ENCODE measurements around the gene MEGF11.

DNA sequence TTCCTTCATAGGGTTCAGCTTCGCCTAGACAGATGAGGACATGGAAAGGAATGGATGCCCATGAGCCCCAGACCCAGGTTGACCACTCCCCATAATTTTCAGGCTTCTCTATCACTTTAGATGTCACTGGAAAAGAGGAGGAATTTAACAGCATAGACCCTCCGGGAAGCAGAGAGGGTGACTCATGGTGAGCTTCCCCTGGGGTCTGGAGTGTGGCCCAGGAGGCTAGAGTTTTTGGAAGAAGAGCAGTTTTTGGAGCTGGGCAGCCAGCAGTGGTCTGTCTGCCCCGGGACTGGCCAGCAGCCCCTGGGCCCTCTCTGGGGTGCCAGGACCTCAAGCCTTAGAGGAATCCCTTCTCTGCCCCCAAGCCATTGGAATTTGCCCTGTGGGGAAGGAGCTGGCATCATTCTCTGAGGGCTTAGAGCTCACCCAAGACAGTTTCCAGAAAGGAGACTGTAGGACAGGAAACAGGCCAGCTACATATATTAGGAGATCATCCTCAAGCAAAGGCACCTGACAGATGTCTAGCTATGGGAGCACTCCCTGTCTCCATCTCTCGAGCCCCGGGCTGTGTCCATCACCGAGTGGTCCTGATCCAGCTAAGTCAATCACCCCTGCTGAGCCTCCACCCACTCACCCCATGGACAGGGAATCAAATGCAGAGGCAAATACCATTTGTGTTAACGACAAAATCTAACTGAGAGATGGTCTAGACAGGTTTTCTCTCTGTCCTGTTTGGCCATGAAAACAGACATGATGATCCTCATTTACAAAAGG lies 67.3 kb downstream of the MEGF11 start:
- TF ChIP-seq GATA3 (IDR thresholded peaks at IDR 0.05; ENCODE audit: low read depth, low read length) (no peak), GATA2 (IDR thresholded peaks at IDR 0.05; ENCODE audit: low read depth, low read length) (no peak)
